ENCODE data around the gene KIAA0586. TPM values are rescaled to one million over a fixed set of nuclear protein-coding genes. Genes with fewer than 3 reads are reported as not detected.
"Not testable (repeated sequence)": the region's sequence is repeated elsewhere in the genome, so short reads cannot be mapped to it uniquely, and the experiment has no call there.

KIAA0586 gene
- polyA plus RNA-seq, 1 experiment: 9.4 TPM

- ChIA-PET POLR2A (no interaction called here), CTCF (no interaction called here)
- TF ChIP-seq CTCF (IDR thresholded peaks at IDR 0.05; ENCODE audit: insufficient read depth, low read depth, low read length): no peak
- Histone ChIP-seq H3K27me3 (ENCODE audit: control insufficient read depth, insufficient read depth, low read length) (no peaks in the 10 kb centered on the region), H3K4me3 (ENCODE audit: low read depth, low read length) (no peak overlapping the region), H3K36me3 (ENCODE audit: control insufficient read depth, insufficient read depth, low read length) (peaks cover 3% of the 10 kb centered on the region; the same call in 1 of the 2 replicates)
- DNase-seq (ENCODE audit: low read depth): no peak
Measured at GRCh38 chr14:58414845-58415244, 12.7 kb upstream of the KIAA0586 start.

- ChIA-PET CTCF (no interaction called here), POLR2A (no interaction called here)
- Histone ChIP-seq H3K4me3 (ENCODE audit: low read depth, low read length) (no peak overlapping the region), H3K36me3 (ENCODE audit: control insufficient read depth, insufficient read depth, low read length) (peaks cover 3% of the 10 kb centered on the region; the same call in 1 of the 2 replicates), H3K27me3 (ENCODE audit: control insufficient read depth, insufficient read depth, low read length) (no peaks in the 10 kb centered on the region)
- no peak for TF ChIP-seq CTCF (IDR thresholded peaks at IDR 0.05; ENCODE audit: insufficient read depth, low read depth, low read length)
- no peak for DNase-seq (ENCODE audit: low read depth)
Measured at GRCh38 chr14:58415636-58416547, 11.6 kb upstream of the KIAA0586 start.

GRCh38 chr14:58416934-58417333 is 10.6 kb upstream of the KIAA0586 start:
- POLR2A ChIA-PET: interaction anchor here (0.6 kb wide), 1 partner anchor 1055 kb away, joined by 3 read pairs; no protein-coding TSS in a partner anchor
- DNase-seq (ENCODE audit: low read depth); CTCF ChIA-PET; H3K27me3 ChIP-seq (ENCODE audit: control insufficient read depth, insufficient read depth, low read length); H3K36me3 ChIP-seq (ENCODE audit: control insufficient read depth, insufficient read depth, low read length); H3K4me3 ChIP-seq (ENCODE audit: low read depth, low read length): not testable (repeated sequence)

GRCh38 chr14:58426670-58427280 is 744 bp upstream of the KIAA0586 start:
- Histone ChIP-seq H3K36me3 (ENCODE audit: control insufficient read depth, insufficient read depth, low read length) (peaks cover 1% of the 10 kb centered on the region; the same call in 1 of the 2 replicates), H3K27me3 (ENCODE audit: control insufficient read depth, insufficient read depth, low read length) (no peaks in the 10 kb centered on the region), H3K4me3 (ENCODE audit: low read depth, low read length) (peak overlapping the region; percentile 94)
- DNase-seq (ENCODE audit: low read depth): peak; percentile 3
- no peak for TF ChIP-seq CTCF (IDR thresholded peaks at IDR 0.05; ENCODE audit: insufficient read depth, low read depth, low read length)
- CTCF ChIA-PET: interaction anchor here (0.9 to 1.3 kb wide), 2 partner anchors 30 to 212 kb away, joined by 3 read pairs; no protein-coding TSS in a partner anchor
- POLR2A ChIA-PET: no interaction called here

GRCh38 chr14:58428118-58428683 is 682 bp downstream of the KIAA0586 start:
- ChIA-PET POLR2A (no interaction called here), CTCF (interaction anchor here (0.6 kb wide), 2 partner anchors 295 to 1142 kb away, joined by 3 read pairs; no protein-coding TSS in a partner anchor)
- no peak for TF ChIP-seq CTCF (IDR thresholded peaks at IDR 0.05; ENCODE audit: insufficient read depth, low read depth, low read length)
- Histone ChIP-seq H3K4me3 (ENCODE audit: low read depth, low read length) (peak overlapping the region; percentile 94), H3K36me3 (ENCODE audit: control insufficient read depth, insufficient read depth, low read length) (no peaks in the 10 kb centered on the region), H3K27me3 (ENCODE audit: control insufficient read depth, insufficient read depth, low read length) (no peaks in the 10 kb centered on the region)
- peak; percentile 19 for DNase-seq (ENCODE audit: low read depth)
